ENCODE data around the gene MT1HL1.
A peak's percentile ranks its signal among the peaks of the same experiment; 100 is the strongest.

MT1HL1 gene

DNA sequence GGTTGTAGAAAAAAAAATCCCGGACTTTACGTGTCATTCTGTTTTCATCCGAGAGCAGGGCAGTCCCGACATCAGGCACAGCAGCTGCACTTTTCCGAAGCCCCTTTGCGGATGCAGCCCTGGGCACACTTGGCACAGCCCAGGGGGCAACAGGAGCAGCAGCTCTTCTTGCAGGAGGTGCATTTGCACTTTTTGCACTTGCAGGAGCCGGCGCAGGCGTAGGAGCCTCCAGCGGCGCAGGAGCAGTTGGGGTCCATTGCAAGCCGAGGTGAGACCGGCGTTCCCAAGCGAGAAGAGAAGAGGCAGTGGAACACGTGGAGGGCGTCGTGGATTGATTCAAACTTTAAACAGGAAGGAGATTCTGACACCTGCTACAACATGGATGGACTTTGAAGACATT, at the start of gene MT1HL1:
TSS of gene MT1HL1 (minus strand) at position 326 of the 400 bp plus-strand sequence. CDS start at position 257, 69 bp downstream.
- DNase-seq: no peak

DNA sequence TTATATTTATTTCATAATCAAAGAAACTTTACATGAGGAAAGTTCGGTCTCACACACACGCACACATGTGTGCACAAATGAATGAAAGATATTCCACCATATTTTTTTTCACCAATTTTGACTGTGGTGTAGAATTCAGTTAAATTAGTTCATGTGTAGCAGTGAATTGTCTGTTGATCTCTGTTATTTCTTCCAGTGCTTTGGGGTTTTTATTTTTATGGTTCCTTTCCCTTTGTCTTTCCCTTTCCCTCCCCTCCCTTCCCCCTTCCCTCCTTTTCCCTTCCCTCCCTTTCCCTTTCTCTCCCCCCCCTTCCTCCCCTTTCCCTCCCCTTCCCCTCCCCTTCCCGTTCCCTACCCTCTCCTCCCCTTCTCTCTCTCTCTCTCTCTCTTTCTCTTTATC, 46.7 kb upstream of the MT1HL1 start:
- DNase-seq: no peak

GRCh38 chr1:237050185-237050584, 45.9 kb upstream of the MT1HL1 start:
- no peak for DNase-seq

GRCh38 chr1:237048803-237049202, 44.6 kb upstream of the MT1HL1 start:
- no peak for DNase-seq

DNA sequence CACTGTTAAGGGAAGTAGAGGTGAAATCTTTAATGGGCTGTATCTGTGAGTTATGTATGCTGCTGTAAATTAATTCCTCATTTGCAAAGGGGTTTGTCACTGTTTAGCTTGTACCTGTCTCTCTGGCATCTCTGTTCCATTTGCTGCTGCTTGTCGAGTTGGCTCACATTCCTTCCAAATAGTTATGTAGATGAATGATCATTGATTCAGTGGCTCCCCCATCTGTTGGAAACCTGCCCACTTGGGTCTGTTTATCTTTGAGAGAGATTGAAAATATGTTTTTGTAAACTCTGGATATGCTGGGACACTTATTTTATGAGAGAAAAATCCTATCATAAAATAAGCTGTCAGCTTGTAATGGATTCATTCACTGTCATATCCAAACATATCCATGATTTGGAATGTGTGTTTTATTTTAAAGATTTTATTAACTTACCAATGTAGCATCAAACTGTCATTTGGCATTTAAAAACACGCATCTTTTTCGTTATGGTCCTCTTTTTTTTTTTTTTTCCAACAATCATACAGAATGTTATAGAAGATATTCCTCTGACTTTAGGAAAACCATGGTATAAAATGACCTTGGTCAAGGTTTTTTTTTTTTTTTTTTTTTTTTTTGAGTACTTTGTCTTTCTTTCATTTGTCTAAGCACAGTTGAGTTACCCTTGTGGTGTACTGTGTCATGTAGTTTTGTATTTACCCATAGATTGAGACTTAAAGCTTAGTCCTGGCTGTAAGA, 41.2 kb upstream of the MT1HL1 start:
- no peak for DNase-seq

DNA sequence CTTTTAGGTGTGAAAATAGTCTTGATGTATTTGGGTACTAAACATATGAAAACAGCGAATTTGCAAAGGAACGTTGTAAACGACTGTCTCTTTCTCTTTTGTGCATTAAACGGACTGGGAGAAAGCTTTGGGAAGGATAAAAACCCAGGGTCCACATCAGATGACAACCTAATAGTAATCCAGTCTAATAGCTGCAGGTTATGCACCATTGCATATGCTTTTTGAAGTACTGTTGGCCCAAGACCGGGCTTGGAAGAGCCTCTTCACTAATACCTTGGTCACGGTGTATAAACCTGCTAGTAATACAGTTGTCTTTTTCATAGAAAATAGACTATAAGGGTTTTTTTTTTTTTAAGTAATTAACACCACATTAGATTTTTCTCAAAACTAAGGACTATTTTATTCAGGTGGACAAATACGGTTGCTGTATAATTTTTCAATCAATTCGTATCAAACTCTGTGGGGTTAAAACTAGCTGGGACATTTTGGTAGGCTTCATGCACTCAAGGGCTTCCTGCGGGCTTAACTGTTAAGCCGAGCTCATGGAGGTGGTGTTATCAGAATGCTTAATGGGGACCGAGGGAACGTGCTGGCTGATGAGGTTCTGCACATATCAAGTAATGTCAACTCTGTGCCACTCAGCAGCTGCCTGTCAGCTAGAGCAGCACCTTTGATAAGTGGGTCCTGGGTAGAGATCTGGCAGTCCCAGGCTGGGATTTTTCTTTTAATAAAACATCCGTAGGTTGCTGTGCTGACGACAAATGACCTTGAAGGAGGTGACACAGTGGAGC, 39.8 kb upstream of the MT1HL1 start:
- DNase-seq: no peak

DNA sequence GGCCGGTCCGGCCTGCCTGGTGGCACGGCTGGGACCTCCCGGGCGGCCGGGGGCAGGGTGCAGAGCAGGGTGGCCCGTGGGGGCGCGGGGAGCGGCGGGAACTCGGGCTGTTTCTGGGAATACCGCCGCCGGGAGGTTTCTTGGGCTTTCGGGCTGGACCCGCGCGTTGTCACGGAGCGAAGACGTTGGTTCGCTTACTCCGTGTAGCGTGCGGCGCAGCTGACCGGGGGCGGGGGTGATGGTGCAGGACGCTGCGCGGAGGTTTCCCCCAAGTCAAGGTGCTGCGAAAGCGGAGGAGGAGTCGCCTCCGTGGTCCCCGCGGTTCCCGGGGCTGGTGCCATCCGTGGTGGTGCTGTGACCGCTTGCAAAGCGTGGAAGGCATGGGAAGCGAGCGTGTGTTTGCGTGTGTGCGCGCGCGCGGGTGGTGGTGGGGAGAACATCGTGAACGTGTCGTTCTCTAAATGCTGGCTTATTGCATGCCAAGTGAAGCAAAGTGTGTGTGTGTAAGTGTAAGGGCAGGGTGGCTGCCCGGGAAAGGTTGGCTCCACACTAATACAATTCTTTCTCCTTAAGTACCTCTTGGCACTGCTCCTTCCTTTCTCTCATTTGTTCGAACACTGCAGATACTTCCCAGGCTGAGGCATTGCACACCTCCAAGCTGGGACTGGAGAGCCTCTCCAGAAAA, 38.8 kb upstream of the MT1HL1 start:
- DNase-seq: no peak

GRCh38 chr1:237042526-237042891, 38.3 kb upstream of the MT1HL1 start:
- DNase-seq: no peak

- peak in 1 of 2 donors; percentile 28 for DNase-seq
Observed at GRCh38 chr1:237041795-237042525, 37.7 kb upstream of the MT1HL1 start, which contains the start of gene RYR2. Gene RYR2 (plus strand): TSS chr1:237042184. CDS start chr1:237042522, 338 bp downstream.

GRCh38 chr1:237041461-237041794, 37.2 kb upstream of the MT1HL1 start:
- DNase-seq: no peak

DNA sequence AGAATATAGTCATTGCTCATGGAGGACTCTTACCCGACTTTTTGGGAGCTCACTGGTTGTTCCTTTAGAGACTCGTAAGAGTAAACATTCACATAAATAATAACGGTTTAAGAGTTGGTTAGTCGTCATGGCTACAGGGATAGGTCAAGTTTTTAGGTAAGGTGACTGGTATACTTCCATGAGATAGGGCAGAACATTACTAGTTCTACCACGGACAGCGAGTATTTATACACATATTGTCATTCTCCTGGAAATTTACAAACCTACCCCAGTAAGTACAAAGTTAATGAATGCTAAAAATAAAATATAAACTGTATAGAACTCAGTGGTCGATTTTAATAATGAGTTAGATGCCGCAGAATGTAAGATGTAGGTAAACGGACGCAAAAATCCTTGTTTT, 36.6 kb upstream of the MT1HL1 start:
- DNase-seq: no peak

- DNase-seq: no peak
Observed at GRCh38 chr1:237038211-237038610, 34.0 kb upstream of the MT1HL1 start.

DNA sequence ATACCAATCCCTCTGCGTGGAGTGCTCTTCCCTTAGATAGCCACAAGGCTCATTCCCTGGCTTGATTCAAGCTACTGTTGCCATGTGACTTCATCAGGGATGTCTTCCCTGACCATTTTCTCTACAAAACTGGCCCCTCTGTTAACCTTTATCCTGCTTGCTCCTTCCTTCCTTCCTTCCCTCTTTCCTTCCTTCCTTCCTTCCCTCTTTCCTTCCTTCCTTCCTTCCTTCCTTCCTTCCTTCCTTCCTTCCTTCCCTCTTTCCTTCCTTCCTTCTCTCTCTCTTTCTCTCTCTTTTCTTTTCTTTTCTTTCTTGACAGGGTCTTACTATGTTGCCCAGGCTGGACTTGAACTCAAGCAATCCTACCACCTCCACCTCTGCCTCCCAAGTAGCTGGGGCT, 31.5 kb upstream of the MT1HL1 start:
- DNase-seq: no peak

- no peak for DNase-seq
Observed at GRCh38 chr1:237033804-237034203, 29.6 kb upstream of the MT1HL1 start.

GRCh38 chr1:237033061-237033460, 28.8 kb upstream of the MT1HL1 start:
- DNase-seq: no peak

GRCh38 chr1:237032029-237032428, 27.8 kb upstream of the MT1HL1 start:
- DNase-seq: no peak

- DNase-seq: no peak
Observed at GRCh38 chr1:237031480-237031879, 27.2 kb upstream of the MT1HL1 start.

DNA sequence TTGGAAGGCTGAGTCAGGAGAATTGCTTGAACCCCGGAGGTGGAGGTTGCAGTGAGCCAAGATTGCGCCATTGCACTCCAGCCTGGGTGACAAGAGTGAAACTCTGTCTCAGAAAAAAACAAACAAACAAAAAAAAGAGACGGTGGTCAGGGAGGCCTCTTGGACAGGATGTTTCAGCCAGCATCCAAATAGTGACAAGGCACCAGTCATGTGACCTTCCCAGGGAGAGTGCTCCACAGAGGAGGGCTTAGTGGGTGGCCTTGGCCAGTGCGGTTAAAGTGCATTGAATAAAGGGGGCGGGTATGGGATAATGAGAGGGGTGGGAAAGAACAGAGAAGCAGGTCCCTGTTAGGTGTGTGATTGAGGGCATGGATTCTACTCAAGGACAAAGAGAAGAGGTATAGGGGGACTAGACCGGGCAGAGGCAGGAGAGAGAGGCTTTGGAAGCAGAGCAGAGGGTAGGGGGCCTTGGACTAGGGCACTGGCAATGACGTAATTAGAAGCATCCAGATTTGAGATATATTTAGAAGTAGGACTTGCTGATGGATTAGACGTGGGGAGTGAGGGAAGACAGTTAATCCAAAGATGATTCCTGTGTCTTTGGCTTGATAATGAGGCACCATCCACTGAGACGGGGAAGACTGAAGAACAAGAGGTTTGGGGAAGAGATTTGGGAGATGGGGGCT, 25.8 kb upstream of the MT1HL1 start:
- DNase-seq: no peak

GRCh38 chr1:237029240-237029639, 25.0 kb upstream of the MT1HL1 start:
- DNase-seq: no peak

DNA sequence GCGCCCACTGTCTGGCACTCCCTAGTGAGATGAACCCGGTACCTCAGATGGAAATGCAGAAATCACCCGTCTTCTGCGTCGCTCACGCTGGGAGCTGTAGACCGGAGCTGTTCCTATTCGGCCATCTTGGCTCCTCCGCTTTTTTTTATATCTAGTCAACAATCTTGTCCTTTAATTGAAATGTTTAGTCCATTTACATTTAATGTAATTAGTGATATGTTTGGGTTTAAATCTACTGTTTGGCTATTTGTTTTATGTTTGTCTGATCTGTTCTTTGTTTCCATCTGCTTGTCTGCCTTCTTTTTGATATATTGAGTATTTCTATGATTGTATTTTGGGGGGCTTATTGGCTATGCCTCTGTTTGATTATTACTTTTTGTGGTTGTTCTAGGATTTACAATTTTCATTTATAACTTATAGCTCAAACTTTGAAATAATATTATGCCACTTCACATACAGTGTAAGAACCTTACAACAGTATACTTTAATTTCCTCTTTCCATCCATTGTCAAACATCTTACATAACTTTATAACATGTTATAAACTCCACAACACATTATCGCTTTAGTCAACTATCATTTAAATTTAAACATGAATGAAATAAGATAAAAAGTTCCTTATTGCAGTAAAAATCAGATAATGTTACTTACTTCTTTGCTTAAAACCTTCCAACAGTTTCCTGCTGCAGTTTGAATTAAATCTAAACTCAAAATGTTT, 21.3 kb upstream of the MT1HL1 start:
- no peak for DNase-seq

- no peak for DNase-seq
Observed at GRCh38 chr1:237018896-237019295, 14.7 kb upstream of the MT1HL1 start.

- DNase-seq: no peak
Observed at GRCh38 chr1:237016626-237017025, 12.4 kb upstream of the MT1HL1 start.

Measured in stimulated activated CD4-positive, alpha-beta T cell treated with anti-CD3 and anti-CD28 coated beads, Interleukin-2, amount 100 ng/mL, for 24 hours (primary cell).